Raji (cell line): ENCODE measurements around the gene NFIA.
A peak's percentile ranks its signal among the peaks of the same experiment; 100 is the strongest.

Experiments used
- POLR2A ChIP-seq: IDR thresholded peaks from 2 replicates; pipeline ENCODE4 v1.6.1; 2011; ENCODE audit warnings: low read depth, low read length, control low read depth; ENCODE audit not compliant: insufficient read depth

NFIA gene

DNA sequence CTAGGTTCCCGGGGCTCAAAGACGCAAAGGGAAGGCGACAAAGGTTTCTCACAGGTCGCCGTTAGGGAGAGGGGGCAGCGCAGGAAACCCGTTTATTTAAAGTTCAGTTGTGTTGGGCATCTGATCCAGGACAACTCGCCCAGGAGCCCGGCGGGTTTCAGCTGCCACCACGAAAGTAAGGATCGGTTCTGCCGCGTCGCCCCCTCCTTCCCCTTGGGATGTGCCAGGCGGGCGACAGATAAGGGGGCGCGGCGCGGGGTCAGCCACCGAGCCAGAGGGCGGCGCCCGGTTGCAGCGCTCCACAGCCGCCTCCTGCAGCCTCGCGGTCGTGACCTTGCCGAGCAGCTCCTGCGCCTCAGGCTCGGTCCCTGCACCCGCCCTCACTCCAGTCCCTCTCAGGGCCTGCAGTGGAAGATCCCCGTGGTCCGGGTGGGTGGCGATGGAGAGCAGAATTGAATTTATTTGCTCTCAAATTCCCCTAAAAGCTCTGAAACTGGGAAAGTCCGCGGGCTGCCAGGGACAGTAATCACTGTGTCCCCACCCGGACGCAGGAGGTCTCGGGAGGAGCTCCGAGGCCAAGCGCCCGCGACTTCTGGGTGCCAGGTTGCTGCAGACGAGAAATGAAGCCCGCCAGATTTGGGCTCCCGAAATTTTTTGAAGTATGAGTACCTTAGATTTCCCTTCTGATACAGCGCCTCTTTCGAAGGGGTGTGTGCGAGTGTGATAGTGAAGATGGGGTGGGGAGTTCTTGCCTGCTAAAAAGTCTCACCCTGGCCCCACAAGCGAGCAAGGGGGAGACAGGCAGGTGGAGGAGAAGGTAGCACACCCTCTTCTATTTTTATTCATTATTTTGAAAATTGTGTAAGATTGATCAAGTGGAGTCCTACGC is 28.4 kb upstream of the NFIA start:
- TF ChIP-seq POLR2A: no peak

DNA sequence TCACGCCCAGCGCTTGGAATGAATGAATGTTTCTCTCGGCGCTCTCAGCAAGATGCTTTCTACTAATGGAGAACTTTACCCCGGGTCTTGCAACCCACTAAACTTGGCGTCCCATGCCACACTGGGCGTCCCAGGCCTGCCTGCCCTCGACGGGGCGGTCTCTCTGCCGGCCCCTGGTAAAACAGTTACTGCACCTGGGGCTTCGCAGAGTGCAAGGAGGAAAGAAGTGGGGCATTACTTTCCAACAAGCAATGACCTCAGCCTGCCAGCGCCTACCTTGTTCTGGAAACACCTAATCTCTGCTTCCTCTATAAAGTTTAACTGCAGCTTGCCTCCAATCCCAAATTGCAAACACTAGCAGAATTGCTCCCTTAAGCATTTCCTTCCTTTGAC is 27.8 kb upstream of the NFIA start:
- no peak for TF ChIP-seq POLR2A

DNA sequence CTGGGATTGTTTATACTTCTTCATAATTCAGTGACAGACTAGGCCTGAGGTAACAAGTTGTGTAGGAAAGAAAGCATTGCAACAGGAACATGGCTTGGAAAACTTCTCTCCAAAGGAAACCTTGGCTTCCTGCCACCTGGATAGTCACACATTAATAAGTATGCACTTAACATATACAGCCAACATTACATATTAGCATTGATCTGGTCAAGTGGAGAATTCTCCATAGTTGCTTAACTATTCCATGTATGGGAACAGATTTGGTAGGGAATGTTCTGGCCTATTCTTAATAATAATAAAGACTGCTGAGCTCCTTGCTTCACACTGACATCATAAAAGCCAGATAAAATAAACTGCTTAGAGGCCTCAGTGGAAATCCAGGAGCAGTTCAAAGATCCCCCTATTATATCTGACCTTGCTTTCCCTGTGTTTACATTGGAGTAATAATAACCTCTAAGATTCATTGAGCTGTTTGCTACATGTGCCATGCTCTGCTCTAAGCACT is 27.2 kb upstream of the NFIA start:
- no peak for TF ChIP-seq POLR2A

DNA sequence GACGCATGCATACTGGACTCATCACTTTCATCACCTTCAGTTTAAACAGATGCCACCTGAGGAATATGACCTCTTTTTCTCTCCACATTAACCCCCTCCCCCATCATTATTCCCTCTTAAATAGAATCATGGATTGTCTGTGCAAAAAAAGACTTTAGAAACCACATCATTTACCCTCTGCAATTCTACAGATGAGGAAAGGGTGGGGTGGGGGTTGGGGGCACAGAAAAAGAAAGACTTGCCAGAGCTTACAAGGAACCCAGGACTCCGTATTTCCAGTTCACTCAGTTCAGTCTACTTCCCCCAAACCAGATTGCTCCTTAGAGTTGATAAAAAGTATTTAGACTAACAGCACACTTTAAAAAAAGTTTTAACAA is 26.2 kb upstream of the NFIA start:
- no peak for TF ChIP-seq POLR2A

DNA sequence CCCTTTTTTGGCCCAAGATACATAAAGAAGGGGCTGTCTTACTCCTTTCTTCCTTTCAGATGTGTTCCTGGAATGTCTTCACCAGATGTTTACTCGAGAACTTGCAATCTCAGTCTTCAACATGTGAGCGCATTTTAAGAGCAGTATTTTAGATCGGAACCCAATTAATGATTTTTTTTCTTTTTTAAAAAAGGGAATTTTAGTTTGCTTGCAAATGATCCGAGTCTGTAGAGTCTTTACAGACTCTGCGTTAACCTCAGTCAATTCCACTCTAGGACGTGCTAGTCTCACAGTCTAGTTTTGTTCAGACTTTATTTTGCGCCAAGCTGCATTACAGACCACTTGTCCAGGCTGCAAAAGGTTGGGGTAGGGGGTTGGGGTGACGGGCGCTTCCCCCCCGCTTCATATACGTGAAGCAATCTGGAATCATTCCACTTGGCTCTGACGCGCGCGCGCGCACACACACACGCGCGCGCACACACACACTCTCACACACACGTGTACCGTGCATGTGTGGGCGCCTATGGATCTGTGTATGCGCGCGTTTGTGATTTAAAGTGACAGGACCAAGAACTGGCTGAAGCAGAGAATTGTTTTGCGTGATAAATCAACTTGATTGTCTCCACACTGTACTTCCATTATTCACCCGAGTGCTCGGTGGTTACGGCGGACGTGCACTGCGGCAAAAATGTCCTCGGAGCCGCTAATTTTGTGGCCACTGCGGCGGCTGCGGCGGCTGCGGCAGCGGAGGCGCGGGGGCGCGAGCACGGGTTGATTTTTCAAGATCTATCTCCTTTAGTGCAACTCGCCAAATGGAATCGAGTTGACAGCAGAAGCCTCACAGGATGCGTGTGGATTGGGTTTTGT is 25.6 kb upstream of the NFIA start:
- peak; percentile 63; the same call in 1 of the 2 replicates for TF ChIP-seq POLR2A

DNA sequence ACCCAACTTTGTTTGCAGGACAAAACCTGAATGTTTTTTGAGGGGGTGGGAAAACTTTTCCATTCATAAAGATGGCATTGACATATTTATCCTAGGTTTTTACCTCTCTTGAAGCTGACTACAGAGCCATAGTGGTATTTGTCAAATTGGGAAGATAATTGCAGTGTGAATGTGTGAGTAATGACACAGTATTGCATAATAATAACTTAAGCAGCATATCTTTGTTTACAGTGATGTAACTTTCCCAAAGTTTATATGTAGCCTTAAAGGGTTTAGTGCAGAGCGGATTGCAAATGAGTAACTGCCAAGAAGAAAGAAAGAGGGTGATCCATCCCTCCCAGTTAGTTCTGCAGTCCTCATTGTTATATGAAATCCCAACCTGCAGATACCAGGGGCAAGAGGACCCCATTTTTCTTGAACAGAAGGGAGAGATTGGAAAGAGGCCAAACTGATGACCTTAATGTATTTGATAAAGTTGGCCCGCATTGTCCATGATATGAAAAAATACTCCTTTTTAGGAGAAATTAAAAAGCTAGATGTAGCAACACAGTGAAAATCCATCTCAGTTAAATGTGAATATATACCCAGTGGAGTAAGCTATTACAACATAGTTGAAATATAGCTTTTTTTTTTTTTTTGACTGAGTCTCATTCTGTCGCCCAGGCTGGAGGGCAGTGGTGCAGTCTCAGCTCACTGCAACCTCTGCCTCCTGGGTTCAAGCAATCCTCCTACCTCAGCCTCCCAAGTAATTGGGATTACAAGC is 23.7 kb upstream of the NFIA start:
- no peak for TF ChIP-seq POLR2A

DNA sequence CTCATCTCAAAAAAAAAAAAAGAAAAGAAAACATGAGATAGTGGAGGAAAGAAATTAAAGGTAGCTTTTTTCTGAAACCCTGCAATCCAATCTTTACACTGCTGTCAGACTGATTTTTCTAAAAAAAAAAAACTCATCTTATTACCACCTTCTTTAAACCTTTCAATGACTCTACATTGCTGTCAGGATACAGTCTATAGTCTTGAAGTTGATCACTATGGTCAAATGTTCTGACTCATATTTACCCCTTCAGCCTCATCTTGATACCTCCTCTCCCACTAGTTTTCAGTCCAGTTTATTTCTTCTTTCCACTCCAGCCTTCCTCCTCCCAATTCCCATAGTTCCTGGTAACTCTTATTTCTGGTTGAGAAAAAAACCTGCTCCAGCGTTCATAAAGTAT is 17.7 kb upstream of the NFIA start:
- no peak for TF ChIP-seq POLR2A

DNA sequence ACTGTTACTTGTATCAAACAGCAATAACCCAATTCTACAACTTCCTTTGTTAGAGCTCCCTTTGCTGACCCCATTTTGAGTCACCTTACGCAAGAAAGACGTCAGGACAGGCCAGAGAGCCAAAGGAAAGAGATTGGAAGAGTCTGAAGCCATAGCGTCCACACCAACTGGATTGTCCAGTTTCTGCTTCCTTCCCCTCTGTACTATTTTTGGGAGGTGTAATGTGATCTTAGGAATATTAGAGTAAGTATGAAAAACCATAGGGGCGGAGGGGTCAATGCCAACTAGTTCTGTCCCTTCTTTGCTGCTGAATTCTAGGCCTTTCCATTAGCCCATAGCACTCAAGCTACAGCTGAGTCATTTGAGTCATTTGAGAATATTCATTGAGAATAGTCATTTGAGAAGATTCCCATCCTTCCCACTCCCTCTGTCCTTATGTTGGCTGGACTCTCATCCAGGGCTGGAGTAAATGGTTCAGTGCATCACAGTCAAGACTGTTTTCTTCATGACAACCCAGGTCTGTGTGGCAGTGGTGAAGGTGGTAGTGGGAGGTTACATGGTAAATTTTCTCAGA is 14.8 kb upstream of the NFIA start:
- TF ChIP-seq POLR2A: no peak

DNA sequence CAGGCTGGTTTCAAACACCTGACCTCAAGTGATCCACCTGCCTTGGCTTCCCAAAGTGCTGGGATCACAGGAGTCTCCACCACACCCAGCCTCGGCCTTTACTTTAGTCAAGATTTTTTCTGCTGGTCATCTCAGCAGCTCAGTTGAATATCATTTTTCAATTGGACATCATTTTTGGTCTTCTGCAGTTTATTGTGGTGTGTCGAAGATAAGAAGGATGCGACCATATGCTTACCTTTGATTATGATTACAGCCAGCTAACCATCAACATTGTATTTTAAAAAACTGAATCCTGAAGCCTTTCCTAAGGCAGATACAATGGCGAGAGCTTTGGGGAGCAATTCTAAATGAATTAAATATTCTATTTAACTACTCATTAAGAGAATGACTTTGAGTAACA is 12.3 kb upstream of the NFIA start:
- no peak for TF ChIP-seq POLR2A

DNA sequence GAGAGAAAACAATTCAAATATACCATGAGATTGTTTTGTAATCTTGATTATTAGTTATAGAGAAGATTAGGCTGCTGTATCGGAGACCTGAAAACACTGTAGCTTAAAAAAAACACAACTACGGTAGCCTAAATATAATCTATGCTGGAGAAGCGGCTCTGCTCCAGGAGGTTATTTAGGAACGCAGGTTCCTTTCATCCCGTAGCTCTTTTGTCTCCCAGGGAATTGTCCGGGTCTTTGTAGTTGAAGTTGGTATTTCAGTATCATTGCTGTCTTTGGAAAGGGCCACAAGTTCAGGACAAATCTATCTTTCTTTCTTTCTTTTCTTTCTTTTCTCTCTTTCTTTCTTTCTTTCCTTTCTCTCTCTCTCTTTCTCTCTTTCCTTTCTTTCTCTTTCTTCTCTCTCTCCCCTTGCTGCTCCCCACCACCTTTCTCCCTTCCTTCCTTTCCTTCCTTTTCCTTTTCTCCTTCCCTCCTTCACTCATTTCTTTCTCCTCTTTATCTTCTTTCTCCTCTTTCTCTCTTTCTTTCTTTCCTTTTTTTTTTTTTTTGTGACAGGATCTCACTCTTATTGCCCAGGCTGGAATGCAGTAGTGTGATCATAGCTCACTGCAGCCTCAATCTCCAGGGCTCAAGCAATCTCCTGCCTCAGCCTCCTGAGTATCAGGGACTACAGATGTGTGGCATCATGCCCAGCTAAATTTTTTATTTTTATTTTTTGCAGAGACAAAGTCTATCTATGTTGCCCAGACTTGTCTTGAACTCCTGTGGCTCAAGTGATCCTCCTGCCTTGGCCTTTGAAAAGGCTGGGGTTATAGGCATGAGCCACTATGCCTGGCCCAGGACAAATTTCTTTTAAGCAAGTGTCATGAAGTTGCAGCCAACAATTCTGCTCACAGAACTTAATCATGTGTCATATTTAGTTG is 10.9 kb upstream of the NFIA start:
- no peak for TF ChIP-seq POLR2A

DNA sequence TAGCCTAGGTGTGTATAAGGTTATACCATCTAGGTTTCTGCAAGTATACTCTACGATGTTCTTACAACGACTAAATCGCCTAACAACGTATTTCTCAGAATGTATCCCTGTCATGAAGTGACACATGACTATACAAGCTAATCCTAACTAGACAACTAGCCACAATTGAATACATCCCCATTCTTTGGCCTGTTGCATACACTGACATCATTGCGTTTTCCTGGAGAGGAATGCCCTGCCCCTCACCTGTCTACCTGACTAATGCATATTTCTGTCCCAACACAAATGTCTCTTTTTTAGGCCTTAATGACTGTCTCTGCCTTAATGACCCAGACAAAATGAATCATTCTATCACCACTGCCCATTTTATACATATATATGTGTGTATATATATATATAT is 8.5 kb upstream of the NFIA start:
- TF ChIP-seq POLR2A: no peak

DNA sequence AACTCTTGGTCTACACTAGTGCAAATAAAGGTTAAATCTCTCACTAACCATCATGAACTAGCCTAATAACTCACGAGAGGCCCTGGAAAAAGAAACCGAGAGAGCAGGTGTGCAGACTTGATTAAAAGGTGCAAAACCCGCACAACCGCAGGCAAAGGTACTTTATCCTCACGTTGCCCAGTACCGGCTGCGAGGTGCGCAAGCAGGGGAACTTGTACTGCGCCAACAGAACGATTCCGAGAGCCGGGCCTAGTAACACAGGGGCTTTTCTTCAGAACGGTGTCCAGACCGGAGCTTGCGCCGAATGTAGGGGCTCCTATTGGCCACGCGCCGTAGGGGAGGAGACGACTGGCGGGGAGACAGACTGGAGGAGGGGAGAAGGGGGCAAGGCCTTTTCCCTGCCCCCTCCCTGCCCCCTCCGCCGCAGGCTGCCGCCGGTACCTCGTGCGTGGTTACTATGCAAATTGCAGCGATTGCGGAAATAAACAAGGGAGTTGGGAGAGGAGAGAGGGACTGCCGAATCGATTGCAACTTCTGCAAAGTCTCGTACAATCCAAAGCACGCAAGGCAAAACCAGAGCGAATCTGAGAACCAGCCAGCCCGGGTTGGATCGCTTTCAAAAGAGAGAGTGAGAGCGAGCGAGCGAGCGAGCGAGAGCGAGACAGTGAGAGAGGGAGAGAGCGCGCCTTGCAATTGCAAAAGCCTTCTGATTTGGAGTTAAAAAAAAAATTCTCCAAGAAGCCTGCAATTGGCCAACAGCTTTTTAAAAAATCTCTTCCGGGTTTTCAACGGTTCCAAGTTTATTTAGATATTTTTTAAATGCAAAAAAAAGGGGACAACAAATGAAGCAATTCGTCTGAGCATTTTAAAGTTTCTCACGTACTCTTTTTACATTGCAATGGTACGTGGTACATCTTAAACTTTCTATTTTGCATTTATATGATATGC is 5.4 kb upstream of the NFIA start:
- TF ChIP-seq POLR2A: peak; percentile 90
